Rectal smooth muscle tissue (tissue), 1 donor: ENCODE data around the gene NCOA3.

Experiments
- H3K27ac ChIP-seq: one replicate; pipeline ENCODE4 v1.7.0; 2013; ENCODE audit warnings: low read depth, low read length, inconsistent platforms
- H3K27me3 ChIP-seq: one replicate; pipeline ENCODE4 v1.7.0; 2013; ENCODE audit warnings: low read length; ENCODE audit not compliant: control insufficient read depth, insufficient read depth
- H3K36me3 ChIP-seq: one replicate; pipeline ENCODE4 v1.7.0; 2013; ENCODE audit warnings: low read length; ENCODE audit not compliant: control insufficient read depth, insufficient read depth
- H3K4me1 ChIP-seq: one replicate; pipeline ENCODE4 v1.7.0; 2013; ENCODE audit warnings: low read length; ENCODE audit not compliant: control insufficient read depth, insufficient read depth
- H3K4me3 ChIP-seq: one replicate; pipeline ENCODE4 v1.7.0; 2013; ENCODE audit warnings: low read length
- H3K9ac ChIP-seq: one replicate; pipeline ENCODE4 v1.7.0; 2013; ENCODE audit warnings: low read length

Gene NCOA3

DNA sequence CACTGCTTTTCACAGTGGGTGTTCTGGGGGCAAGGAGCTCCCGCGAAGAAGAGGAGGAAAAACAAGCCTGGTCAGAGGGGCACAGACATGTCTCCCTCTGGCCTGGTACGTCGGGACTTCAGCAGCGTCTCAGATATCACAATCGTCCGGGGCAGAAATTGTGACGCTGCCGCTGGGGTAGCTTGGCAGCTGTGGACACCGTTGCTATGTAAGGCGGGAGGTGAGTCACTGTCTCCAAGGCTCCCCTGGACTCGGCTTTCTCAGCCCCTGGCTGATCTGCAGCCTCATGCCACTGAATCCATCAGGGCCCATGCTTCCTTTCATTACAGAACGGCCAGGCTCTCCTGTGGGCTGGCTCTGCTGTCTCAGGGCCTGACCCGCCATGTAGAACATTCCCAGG is 184.9 kb downstream of the NCOA3 start:
- no peaks in the 10 kb centered on the region for H3K27me3 ChIP-seq
- no peak overlapping the region for H3K4me3 ChIP-seq
- H3K27ac ChIP-seq, result peak overlapping the region; percentile 19
- peaks cover 16% of the 10 kb centered on the region for H3K4me1 ChIP-seq
- H3K9ac ChIP-seq, result no peak overlapping the region
- peaks cover 4% of the 10 kb centered on the region for H3K36me3 ChIP-seq

DNA sequence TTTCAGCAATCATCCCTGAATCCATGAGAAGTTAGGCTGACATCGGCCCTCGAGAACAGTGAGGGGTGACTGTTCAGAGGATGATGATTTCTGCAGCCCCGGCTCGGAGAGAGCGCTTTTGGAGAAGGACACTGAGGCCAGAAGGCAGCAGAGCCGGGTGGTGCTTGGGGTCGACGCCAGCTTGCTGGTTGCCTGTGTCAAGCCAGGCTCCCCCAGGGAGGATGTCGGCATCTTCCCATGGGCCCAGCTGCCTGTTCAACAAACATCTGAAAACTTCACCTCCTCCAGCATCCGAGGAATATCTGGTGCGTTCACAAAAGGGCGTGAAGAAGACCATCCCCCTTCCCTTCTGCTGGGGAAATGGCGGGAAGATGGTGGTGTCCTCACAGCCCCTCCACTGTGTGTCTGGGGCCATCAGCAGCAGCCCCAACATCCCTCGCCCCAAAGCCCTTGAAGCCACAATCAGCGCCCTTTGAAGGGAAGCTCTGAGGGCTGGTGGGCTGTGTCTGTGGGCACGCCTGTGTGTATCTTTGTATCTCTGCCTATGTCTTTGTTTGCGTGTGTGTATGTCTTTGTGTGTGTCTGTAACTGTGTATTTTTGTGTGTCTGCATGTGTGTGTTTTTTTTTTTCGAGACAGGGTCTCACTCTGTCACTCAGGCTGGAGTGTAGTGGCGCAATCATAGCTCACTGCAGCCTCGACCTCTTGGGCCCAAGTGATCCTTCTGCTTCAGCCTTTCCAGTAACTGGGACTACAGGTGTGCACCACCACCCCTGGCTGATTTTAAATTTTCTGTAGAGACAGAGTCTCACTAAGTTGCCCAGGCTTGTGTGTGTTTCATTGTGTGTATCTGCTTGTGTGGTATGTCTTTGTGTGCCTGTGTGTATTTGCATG is 185.7 kb downstream of the NCOA3 start:
- H3K4me1 ChIP-seq, result peaks cover 10% of the 10 kb centered on the region
- no peak overlapping the region for H3K4me3 ChIP-seq
- H3K27me3 ChIP-seq, result no peaks in the 10 kb centered on the region
- peaks cover 4% of the 10 kb centered on the region for H3K36me3 ChIP-seq
- no peak overlapping the region for H3K27ac ChIP-seq
- no peak overlapping the region for H3K9ac ChIP-seq

DNA sequence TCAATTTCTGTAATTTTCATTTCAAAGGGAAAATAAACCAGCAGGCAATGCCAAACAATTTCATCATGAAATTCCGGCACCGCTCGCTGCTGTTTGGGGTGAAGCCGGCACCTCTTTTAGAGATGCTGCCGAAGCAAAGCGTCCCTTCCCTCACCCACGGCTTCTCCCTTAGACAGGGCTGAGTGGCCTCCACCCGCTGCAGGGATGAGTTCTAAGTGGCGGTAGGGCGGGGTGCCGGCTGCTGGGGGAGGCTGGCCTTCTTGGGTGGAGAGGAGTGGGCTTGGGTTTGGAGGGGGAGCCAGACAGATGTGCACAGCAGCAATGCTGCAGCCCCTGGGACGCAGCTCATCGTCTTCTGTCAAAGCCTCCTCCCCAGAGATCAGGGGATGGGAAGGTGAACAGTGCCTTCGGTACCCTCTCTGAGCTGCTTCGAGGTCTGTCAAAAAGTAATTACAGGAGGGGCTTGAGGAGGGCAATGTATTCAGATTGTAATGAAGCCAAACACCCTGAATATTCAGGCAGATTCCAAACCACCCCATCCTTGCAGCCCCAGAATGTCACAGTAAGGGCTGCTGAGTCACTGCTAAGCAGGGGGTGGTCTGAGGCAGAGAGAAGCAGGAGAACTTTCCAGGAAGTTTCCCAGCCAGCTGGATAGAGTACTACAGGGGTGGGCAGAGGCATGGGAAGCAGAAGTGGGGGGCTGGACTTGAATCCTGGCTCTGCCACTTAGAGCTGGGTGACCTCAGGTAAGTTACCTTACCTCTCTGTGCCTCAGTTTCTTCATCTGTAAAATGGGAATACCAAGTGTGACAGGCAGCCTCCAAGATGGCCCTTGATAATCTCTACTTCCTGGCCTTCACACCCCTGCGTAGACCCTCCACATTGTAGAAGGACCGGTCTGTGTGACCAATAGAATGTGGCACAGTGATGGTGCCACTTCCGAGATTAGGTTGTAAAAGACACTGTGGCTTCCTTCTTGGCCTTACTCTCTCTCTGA is 187.0 kb downstream of the NCOA3 start:
- Histone ChIP-seq H3K27me3 (no peaks in the 10 kb centered on the region), H3K36me3 (peaks cover 4% of the 10 kb centered on the region), H3K4me1 (peaks cover 10% of the 10 kb centered on the region), H3K27ac (no peak overlapping the region), H3K4me3 (no peak overlapping the region), H3K9ac (no peak overlapping the region)

DNA sequence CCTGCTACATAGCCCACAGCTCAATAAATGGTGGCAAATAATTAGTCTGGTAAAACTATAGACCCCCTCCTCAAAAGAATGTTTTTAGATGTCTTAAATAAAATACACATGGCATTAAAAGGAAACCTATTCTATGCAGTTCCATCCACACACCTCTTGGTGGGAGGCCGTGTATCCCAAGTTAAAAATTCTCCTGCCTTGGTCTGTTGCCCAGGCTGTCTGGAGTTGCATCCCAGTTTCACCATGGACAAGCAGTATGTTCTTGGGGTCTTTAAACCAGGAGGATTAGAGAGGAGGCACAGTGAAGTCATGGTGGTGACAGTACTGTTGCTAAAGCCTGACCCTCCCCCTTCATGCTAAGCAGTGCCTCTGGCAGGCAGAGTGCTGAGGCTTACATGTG is 188.0 kb downstream of the NCOA3 start:
- H3K9ac ChIP-seq, result no peak overlapping the region
- no peak overlapping the region for H3K4me3 ChIP-seq
- H3K27me3 ChIP-seq, result no peaks in the 10 kb centered on the region
- peaks cover 4% of the 10 kb centered on the region for H3K36me3 ChIP-seq
- H3K4me1 ChIP-seq, result peaks cover 10% of the 10 kb centered on the region
- no peak overlapping the region for H3K27ac ChIP-seq

DNA sequence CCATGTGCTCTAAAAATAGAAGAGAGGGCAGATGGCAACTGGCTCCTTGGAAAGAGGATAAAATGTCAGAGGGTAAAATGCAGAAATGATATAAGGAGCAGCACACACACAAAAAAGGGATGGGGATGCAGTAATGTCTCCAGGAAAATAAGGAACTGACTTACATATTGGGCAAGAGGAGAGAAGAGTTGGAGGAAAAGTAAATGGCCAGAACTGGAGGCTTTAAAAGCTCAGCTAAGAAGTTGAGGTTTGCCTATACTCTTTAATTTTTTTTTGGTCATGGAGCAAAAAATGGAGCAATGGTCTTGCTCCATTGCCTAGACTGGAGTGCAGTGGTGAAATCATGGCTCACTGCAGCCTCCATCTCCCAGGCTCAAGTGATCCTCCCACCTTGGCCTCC is 189.9 kb downstream of the NCOA3 start:
- Histone ChIP-seq H3K4me3 (no peak overlapping the region), H3K4me1 (peaks cover 8% of the 10 kb centered on the region), H3K27me3 (no peaks in the 10 kb centered on the region), H3K36me3 (peaks cover 4% of the 10 kb centered on the region), H3K9ac (no peak overlapping the region), H3K27ac (no peak overlapping the region)

DNA sequence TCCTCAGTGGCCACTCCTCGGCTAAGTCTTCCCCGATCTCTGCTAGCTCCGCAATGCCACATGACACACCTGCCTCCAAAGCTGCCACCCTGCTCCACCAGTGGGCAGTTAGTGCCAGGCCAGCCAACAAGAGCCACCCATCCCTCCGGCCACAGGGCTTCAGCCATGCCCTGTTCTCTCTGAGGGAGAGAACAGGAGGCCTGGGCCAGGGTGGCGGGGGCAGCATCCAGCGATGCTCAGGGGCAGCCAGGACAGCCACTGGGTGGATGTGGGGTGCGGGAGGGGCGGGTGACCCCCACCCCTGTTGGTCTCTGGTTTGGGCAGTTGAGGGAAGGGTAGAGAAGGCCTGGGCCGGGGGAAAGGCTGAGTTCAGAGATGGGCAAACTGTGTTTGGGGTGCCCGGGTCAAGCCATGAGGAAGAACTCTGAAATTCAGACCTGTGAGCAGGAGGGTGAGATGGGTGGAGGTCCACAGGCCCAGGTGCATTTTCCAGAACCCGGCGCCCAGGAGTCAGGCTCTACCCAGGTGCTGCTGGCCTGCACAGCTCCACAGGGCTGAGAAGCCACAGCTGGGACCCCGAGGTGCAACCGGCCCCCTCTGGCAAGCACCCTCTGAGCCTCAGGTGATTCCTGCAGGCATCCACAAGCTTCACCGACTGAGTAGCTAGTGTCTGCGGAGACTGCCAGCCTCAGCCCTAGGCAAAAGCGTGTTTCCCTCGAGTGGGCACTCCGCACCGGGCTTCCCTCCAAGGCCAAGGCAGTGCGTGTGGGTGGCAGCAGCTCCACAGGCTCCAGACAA is 192.5 kb downstream of the NCOA3 start:
- Histone ChIP-seq H3K4me1 (peaks cover 2% of the 10 kb centered on the region), H3K9ac (no peak overlapping the region), H3K27me3 (no peaks in the 10 kb centered on the region), H3K36me3 (peaks cover 1% of the 10 kb centered on the region), H3K4me3 (no peak overlapping the region), H3K27ac (no peak overlapping the region)

DNA sequence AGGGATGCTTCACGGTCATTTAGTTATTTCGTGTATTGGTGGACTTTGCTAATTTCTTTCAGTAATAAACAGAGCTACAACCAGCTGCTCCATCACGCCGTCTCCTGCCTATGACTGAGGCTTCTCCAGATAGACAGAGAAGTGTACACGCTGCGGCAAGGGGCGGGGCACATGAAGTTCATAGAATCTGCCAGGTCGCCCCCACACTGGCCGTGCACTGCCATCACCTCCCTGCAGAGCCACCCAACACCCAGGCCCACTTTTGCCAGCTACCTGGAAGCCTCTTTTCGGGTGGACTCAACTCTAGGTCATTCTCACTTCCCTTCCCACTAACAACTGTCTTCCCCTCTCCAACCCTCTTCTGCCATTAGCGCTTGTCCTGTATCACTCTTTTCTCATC is 195.2 kb downstream of the NCOA3 start:
- no peak overlapping the region for H3K4me3 ChIP-seq
- H3K27me3 ChIP-seq, result no peaks in the 10 kb centered on the region
- H3K27ac ChIP-seq, result no peak overlapping the region
- H3K36me3 ChIP-seq, result no peaks in the 10 kb centered on the region
- H3K4me1 ChIP-seq, result peaks cover 7% of the 10 kb centered on the region
- no peak overlapping the region for H3K9ac ChIP-seq

DNA sequence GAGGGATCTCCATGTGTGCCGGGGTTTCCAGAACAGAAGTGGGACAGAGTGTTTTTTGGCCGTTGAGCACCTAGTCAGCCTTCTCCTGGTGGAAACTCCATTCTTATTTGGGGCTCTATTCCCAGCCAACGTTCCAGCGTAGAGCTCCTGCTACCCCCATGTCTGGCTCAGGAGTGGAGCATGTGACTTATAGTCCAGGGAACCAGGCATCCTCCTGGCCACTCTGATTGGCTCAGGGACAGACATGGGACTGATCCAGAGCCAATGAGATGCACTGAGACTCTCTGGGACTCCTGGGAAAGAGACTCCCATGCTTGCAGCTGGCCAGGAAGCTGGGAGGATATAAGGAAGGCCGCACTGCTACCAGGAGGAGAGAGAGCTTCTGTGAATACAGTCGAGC is 196.5 kb downstream of the NCOA3 start:
- Histone ChIP-seq H3K27me3 (no peaks in the 10 kb centered on the region), H3K4me1 (peaks cover 7% of the 10 kb centered on the region), H3K27ac (no peak overlapping the region), H3K9ac (no peak overlapping the region), H3K36me3 (no peaks in the 10 kb centered on the region), H3K4me3 (no peak overlapping the region)

DNA sequence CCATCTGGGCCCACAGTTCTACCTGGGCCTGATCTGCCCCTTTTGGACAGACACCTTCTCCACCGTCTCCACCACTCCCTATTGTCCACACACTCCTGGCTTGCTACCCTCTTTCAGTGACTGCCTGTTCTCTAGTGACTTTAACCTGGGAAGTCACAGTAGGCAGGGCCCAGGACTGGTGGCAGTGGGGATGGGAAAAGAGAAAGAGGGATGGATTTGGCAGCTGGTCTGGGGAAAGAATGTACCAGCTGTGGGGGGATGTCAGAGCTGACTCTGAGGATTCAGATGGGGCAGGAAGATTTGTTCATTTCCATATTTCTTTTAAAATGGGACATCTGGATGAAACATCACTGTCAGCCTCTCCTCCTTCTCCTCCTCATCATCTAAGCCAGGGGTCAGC is 198.1 kb downstream of the NCOA3 start:
- H3K4me3 ChIP-seq, result no peak overlapping the region
- H3K27me3 ChIP-seq, result no peaks in the 10 kb centered on the region
- H3K36me3 ChIP-seq, result no peaks in the 10 kb centered on the region
- no peak overlapping the region for H3K9ac ChIP-seq
- peaks cover 11% of the 10 kb centered on the region for H3K4me1 ChIP-seq
- H3K27ac ChIP-seq, result no peak overlapping the region

DNA sequence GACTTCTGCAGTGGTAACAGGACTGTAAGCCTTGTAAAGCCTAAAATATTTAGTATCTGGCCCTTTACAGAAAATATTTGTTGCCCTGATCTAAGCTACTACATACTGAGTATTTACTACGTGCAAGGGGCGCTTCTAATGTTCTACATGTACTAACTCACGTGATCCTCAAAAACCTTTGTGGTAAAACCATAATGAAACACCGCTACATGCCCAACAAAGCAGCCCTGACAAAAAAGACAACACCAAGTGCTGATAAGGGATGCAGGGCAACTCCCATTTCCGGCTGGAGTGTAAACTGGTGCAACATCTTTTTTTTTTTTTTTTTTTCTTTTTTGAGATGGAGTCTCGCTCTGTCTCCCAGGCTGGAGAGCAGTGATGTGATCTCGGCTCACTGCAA is 198.6 kb downstream of the NCOA3 start:
- Histone ChIP-seq H3K4me1 (peaks cover 12% of the 10 kb centered on the region), H3K27ac (no peak overlapping the region), H3K4me3 (no peak overlapping the region), H3K9ac (no peak overlapping the region), H3K36me3 (no peaks in the 10 kb centered on the region), H3K27me3 (no peaks in the 10 kb centered on the region)

DNA sequence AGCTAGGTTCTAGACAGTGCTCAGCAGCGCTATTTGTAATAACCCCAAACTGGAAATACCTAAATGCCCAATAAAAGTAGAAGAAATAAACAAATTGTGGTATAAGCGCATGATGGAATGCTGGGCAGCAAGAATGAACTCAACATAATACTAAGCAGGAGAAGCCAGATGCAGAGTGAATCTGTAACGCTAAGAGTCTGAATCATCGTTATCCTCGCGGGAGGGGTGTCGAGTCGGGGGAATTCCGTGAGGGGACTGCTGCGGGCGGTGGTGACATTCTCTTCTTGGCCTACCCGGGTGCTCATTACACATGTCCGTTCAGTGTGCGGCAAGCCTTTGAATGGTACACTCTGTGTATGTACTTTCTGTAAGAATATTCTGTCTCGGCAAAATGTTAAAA is 199.9 kb downstream of the NCOA3 start:
- Histone ChIP-seq H3K4me1 (peaks cover 12% of the 10 kb centered on the region), H3K9ac (no peak overlapping the region), H3K36me3 (no peaks in the 10 kb centered on the region), H3K27me3 (no peaks in the 10 kb centered on the region), H3K27ac (no peak overlapping the region), H3K4me3 (no peak overlapping the region)

DNA sequence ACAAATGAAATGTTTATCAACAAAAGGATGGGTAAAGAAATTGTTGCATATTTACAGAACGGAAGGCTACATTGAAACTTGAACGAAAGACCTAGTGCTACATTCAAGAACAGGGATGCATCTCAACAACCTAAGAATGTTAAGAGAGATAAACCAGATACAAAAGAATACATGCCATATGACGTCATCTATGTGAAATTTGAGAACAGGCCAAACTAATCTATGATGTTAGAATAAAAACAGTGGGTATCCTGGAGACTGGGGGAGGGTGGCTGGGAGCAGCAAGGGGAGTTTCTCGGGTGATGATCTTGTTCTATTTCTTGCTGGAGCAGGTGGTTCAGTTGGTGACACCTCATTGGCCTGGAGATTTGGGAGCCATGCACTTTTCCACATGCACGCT is 202.1 kb downstream of the NCOA3 start:
- no peak overlapping the region for H3K4me3 ChIP-seq
- peaks cover 12% of the 10 kb centered on the region for H3K4me1 ChIP-seq
- H3K27ac ChIP-seq, result no peak overlapping the region
- H3K36me3 ChIP-seq, result no peaks in the 10 kb centered on the region
- H3K27me3 ChIP-seq, result no peaks in the 10 kb centered on the region
- no peak overlapping the region for H3K9ac ChIP-seq
